Stimulated activated CD4-positive, alpha-beta T cell treated with anti-CD3 and anti-CD28 coated beads, Interleukin-15, amount 100 ng/mL, for 48 hours (primary cell): ENCODE data around the gene FMNL2.

ENCODE experiments used
- DNase-seq, 2 donors: peaks; one replicate each; pipeline ENCODE4 v3.0.0-alpha.2; 2020; ENCODE audit warnings: low read depth in 2 of 2

FMNL2 gene

GRCh38 chr2:152426801-152427200, 91.8 kb downstream of the FMNL2 start:
- no peak for DNase-seq

GRCh38 chr2:152427902-152428301, 92.9 kb downstream of the FMNL2 start:
- no peak for DNase-seq

GRCh38 chr2:152428800-152429582, 94.0 kb downstream of the FMNL2 start:
- no peak for DNase-seq

- no peak for DNase-seq
Observed at GRCh38 chr2:152430876-152431275, 95.9 kb downstream of the FMNL2 start.

GRCh38 chr2:152431370-152432098, 96.6 kb downstream of the FMNL2 start:
- DNase-seq = no peak

- no peak for DNase-seq
Observed at GRCh38 chr2:152432206-152432653, 97.3 kb downstream of the FMNL2 start.

- DNase-seq = no peak
Observed at GRCh38 chr2:152432765-152433164, 97.8 kb downstream of the FMNL2 start.

- no peak for DNase-seq
Observed at GRCh38 chr2:152433289-152433688, 98.3 kb downstream of the FMNL2 start.

GRCh38 chr2:152433791-152434190, 98.8 kb downstream of the FMNL2 start:
- no peak for DNase-seq

GRCh38 chr2:152434395-152435182, 99.6 kb downstream of the FMNL2 start:
- DNase-seq = no peak

- no peak for DNase-seq
Observed at GRCh38 chr2:152436148-152436547, 101.2 kb downstream of the FMNL2 start.

- DNase-seq = no peak
Observed at GRCh38 chr2:152437276-152438108, 102.5 kb downstream of the FMNL2 start.

- DNase-seq = no peak
Observed at GRCh38 chr2:152440049-152440448, 105.1 kb downstream of the FMNL2 start.

GRCh38 chr2:152440460-152440859, 105.5 kb downstream of the FMNL2 start:
- DNase-seq = no peak

GRCh38 chr2:152441961-152442360, 107.0 kb downstream of the FMNL2 start:
- no peak for DNase-seq

GRCh38 chr2:152443771-152444170, 108.8 kb downstream of the FMNL2 start:
- no peak for DNase-seq

GRCh38 chr2:152444448-152444847, 109.5 kb downstream of the FMNL2 start:
- no peak for DNase-seq

GRCh38 chr2:152445375-152445774, 110.4 kb downstream of the FMNL2 start:
- no peak for DNase-seq

GRCh38 chr2:152445791-152446201, 110.8 kb downstream of the FMNL2 start:
- DNase-seq = no peak

GRCh38 chr2:152446213-152446612, 111.2 kb downstream of the FMNL2 start:
- DNase-seq = no peak

- DNase-seq = no peak
Observed at GRCh38 chr2:152447897-152448296, 112.9 kb downstream of the FMNL2 start.
